Prostate gland (tissue), 2 donors: ENCODE data around the gene PRRC2C.

Experiments used
- POLR2A ChIP-seq: fragments of 450-650 bp; IDR thresholded peaks from one replicate; pipeline ENCODE4 v1.6.1; 2016; ENCODE audit warnings: antibody characterized with exemption, mild to moderate bottlenecking
- POLR2AphosphoS5 ChIP-seq: sonication (generic); formaldehyde crosslinking; IDR thresholded peaks from one replicate; pipeline ENCODE4 v1.6.1; 2017; ENCODE audit warnings: antibody characterized with exemption
- TF ChIP-seq, protein P1 (sequence below), 4 experiments: fragments of 200-600 bp in 2 of 4; fragments of 450-650 bp in 2 of 4; sonication (generic) in 2 of 4; IDR thresholded peaks; 1 replicate in 3 of 4; 2 replicates in 1 of 4; pipeline ENCODE4 v1.5.1; 2016 to 2019; ENCODE audit warnings: antibody characterized with exemption in 4 of 4, mild to moderate bottlenecking in 2 of 4, moderate library complexity in 2 of 4

DNA sequence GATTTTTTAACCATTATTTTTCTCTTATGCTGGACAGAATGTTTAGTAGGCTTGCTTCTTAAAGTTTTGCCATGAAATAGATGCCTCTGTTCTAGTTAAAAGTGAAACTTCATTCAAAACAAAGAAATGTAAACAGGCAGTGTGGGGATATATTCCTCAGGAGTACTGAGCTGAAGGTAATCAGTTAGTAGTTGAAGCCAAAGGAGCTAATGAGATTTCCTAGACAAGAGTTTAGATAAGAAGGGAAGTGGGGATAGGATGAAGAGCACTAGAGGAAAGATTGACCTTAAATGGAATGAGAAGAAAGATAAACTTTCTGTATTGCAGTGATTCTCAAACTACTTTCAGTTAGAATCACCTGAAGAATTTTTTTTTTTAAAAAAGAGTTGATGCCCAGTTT is 23.9 kb downstream of the PRRC2C start:
- TF ChIP-seq POLR2AphosphoS5 (no peak), POLR2A (no peak)
- TF ChIP-seq, protein P1, sequence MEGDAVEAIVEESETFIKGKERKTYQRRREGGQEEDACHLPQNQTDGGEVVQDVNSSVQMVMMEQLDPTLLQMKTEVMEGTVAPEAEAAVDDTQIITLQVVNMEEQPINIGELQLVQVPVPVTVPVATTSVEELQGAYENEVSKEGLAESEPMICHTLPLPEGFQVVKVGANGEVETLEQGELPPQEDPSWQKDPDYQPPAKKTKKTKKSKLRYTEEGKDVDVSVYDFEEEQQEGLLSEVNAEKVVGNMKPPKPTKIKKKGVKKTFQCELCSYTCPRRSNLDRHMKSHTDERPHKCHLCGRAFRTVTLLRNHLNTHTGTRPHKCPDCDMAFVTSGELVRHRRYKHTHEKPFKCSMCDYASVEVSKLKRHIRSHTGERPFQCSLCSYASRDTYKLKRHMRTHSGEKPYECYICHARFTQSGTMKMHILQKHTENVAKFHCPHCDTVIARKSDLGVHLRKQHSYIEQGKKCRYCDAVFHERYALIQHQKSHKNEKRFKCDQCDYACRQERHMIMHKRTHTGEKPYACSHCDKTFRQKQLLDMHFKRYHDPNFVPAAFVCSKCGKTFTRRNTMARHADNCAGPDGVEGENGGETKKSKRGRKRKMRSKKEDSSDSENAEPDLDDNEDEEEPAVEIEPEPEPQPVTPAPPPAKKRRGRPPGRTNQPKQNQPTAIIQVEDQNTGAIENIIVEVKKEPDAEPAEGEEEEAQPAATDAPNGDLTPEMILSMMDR (IDR thresholded peaks at IDR 0.05), result no peak
